Right kidney (tissue), 1 donor: ENCODE measurements around the gene ACVR2A.

Source experiments
- DNase-seq: peaks from one replicate; pipeline ENCODE4 v3.0.0-alpha.2; 2016

ACVR2A gene

DNA sequence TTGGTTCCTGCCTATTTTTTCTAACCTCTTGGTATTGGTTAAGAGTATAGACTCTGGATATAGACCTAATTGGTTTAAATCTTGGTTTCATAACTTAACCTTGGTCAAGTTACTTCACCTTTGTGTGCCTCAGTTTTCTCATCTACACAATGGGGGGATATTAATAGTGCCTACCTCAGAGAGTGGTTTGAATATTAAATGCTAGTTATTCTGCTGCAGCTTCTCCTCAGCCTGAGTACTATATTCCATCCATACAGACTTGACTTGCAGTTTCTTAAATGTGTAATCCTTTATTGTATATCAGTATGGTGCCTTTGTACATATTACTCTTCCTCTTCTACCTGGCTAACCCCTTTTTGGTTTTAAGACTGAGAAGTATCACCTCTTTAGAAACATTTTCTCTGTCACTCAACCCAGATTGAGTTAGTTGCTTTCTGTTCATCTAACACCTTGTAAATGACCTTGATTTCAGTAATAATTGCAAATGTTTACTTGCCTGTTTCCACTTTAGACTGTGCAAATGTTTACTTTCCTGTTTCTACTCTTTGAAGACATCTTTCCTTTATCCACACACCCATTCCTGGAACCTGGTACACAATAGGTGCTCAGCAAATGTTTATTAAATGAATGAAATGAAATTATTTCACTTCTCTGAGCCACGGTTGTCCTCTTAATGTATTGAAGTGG, 6.6 kb downstream of the ACVR2A start:
- no peak for DNase-seq

- no peak for DNase-seq
Observed at GRCh38 chr2:147854557-147855134, 9.8 kb downstream of the ACVR2A start.

DNA sequence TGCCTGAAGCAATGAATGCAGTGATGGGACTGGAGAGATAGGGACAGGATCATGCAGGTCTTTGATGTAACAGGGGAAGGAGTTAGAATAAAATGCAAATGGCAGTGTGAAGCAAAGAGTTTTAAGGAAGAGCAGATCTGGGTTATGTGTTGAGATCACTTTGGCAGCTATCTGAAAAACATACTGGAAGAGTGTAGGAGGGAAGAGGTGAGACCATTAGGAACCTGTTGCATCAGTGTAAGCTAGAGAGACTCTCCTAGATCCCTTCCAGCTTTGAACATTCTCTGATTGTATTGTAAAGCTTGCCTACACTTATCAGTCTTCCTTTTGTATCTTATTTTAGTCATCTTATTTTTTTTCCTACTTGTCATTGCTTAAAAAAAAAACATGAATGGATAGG, 10.5 kb downstream of the ACVR2A start:
- DNase-seq, result no peak

GRCh38 chr2:147855977-147856376, 11.1 kb downstream of the ACVR2A start:
- DNase-seq, result no peak

- no peak for DNase-seq
Observed at GRCh38 chr2:147860009-147860408, 15.2 kb downstream of the ACVR2A start.

DNA sequence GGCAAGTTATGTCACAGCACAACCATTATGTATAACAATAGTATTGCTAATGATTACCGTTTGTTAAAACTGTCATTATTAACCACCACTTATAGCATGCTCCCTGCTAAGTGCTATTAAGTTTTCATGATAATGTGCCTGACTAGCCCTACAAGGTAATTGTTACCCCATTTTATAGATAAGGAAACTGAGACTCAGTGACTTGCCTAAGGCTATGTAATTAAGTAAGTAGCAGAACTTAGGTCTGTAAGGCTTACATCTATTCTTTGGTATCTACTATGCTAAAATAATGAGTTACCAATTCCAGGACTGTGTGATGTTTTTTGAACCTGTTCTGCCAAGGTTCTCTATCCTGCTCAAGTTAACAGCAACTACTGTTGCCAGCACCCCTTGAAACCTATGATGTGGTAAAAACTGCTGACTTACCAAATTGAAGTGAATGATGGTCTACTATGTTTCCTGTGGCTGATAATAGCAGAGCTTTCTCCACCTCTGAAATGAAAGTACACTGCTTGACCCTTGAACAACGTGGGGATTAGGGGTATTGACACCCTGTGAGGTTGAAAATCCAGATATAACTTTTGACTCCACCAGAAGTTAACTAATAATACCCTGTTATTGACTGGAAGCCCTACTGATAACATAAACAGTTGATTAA, 18.2 kb downstream of the ACVR2A start:
- DNase-seq, result no peak

DNA sequence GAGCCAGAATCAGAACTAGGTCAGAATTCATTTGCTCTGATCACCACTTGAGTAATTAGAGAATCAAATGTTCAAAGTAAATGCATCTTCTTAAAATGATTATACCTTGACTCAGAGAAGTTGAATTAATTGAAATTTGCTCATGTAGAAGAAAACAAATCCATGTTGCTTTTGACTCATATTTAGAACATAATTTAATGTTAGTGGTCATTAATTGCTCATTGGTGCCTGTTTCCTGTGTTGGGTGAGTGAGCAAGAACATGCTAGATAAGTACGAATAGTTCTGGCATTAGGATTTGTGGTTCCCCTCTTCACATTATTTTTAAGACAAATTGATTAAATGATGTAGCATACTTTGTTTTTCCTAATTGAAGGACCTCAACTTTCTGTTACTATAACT, 19.0 kb downstream of the ACVR2A start:
- no peak for DNase-seq

DNA sequence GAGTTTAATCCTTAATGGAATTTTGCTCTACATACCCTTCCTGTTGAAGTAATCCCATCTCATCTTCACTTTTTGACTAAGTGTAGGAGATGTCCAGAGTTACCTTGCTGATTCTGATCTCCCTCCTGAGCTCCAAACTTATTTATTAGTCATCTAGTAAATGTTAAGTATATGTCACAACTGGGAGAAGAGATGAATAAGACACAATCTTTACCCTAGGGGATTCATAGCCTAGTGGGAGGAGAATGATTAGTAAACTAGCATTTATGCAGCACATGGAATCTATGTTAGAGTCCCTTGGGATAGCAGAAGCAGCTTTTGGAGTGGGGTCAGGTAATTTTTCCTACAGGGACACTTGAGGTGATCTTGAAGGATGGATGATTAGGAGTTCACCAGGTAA, 20.7 kb downstream of the ACVR2A start:
- DNase-seq, result no peak

DNA sequence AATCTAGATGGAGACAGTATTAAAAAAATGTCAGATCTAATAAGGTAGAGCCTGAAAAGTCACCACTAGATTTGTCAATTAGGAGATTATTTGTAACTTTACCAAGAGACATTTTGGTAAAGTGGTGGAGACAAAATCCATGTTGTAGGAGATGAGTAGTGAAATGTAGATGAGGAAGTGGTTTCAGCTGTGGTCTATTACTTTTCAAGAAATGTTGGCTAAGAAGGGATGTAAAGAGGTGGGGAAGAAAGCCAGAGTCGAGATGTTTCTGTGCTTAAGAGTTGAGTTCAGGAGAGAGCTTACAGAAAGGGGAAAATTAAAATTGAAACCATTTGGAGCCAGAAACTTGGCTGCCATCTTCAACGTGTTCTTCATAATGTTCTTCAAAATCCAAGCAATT, 22.2 kb downstream of the ACVR2A start:
- DNase-seq, result no peak

DNA sequence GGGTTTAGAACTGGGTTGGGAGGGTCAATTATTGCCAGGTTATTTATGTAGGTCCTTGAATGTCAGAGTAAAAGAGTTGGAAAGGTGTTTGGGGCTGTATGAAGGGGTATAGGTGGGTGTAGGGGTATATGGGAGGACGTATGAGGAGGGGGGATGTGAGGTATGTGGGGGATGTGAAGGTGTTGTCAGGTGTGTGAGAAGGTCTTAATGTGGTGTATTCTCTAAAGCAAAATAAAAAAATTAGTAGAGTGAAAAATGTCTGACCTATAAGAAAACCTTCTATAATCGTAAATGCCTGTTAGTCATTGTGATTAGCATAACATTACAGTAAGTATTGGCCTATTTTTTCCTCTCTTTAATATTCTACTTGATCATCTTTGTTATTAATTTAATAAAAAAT, 25.1 kb downstream of the ACVR2A start:
- DNase-seq, result no peak

GRCh38 chr2:147872967-147873366, 28.1 kb downstream of the ACVR2A start:
- DNase-seq, result no peak

DNA sequence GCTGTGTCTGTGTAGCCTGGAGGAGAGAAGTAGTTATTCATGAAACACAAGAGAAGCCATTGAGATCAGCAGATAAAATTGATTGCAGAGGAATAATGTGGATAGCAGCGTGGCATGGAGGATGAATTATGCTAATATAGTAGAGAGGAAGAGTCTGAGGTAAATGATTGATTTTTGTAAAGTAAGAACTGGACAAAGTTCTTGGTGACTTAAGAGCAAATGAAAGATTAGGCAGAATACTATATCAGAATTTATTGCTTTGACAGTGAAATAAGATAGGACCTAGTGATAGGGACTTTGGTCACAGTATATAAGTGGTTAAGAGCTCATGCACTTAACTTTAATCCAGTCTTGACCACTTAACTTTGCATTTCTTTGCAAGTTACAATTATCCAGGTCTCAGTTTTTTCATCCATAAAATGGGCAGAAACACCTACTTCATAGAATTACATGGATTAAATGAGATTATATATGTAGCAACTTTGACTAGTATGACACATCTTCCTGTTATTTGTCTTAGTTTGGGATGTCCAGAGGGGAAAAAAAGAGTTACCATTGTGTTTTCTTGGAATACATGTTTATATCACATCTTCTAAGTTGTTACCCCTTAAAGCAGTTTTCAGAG, 29.1 kb downstream of the ACVR2A start:
- no peak for DNase-seq

DNA sequence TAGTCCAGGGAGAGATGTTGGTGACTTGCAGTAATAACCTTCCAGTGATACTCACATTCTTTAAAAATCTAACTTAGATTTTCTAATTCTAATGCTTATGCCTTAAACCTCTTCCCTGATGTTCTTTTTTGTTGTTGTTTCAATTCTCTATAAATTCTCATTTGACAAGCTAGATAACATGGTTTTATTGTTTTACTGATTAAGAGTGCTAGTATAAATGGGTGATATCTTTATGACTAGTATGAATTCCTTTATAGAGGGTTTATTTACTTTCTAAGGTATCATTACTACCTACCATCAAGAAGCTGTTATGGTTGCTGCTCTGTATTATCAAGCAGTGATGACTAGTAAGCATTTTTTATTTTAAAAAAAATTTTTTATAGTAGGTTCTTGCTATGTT, 35.0 kb downstream of the ACVR2A start:
- no peak for DNase-seq

DNA sequence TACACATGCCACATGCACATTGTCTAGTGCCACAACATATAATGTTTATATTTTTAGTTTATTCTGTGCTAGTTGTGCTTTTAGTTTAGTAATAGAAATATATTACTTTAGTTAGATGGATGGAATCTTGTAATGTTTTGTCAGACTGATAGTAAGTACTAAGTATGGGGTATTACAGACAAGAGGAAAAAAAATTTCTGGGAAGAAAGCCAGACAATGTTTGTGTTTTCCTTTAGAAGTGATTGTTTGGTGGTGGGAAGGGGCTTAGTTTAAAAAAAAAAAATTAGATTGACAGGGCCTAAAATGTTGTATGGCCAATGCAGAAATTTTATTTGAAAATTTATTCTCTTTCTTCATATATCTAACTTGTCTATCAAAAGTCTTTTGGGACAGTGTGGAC, 37.8 kb downstream of the ACVR2A start:
- no peak for DNase-seq

DNA sequence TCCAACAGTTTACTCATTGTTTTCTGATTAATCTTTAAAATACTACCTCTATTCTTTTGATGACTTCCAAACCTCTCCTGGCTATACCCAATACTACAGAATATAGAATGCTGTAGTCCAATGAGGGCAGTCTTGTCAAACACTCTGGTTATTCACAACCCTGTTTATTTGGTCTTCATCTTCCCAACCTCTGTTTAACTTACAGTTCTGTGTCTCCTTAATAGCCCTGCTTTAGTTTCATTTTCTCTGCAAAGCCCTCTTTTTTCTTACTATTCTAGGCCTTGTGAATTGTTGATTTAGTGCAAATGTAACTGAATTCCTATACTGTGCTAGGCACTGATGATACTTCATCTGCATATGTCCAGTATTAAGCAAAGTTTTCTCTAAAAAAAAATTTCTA, 40.0 kb downstream of the ACVR2A start:
- no peak for DNase-seq

DNA sequence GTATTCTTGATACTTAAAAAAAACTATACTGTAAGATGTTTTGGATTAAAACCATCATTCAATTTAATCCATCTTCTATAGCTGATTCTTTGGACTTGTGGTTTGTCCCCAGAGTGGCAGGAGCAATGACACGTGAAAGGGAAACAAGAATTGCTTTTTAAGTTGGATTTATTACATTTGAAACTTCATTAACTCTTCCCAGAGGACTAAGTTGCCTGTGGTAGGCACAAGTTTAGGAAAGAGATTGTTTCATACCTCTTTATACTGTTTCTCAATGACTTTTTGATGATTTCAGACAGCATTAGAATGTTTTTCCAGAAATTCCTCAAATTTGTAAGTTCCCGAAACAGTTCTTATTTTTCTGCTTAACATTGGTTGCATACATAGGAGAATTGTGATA, 41.3 kb downstream of the ACVR2A start:
- no peak for DNase-seq

DNA sequence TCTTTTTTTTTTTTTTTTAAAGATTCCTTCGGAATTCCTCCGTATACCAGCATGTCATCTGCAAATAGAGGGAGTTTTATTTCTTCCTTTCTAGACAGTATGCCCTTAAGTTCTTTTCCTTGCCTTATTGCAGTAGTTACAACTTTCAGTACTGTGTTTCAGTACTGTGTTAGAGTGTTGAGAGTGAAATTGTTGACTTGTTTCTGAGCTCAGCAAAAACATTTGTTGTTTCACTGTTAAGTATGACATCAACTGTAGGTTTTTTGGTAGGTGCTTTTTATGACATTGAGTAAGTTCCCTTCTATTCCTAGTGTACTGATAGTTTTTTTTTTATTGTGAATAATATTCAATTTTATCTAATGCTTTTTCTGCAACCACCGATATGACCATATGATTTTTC, 43.9 kb downstream of the ACVR2A start:
- no peak for DNase-seq

DNA sequence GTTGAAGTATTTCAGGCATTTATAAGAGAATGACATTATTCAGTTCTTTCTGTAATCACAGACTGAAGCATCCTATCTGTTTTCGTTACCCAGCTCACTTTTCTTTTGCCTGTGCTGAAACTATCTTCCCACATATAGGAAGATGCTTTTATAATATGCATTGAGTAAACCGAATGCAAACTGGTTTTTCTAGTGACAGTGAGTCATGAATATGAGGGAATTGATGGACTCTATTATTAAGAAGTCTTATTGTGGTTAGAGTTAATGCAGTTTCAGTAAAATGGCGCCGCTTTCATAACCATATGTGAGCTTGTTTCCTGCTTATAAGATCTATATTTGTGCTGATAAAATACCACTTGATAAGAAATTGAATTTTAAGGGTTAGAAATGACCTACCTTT, 59.2 kb downstream of the ACVR2A start:
- DNase-seq, result no peak

- no peak for DNase-seq
Observed at GRCh38 chr2:147909178-147909577, 64.3 kb downstream of the ACVR2A start.

- DNase-seq, result peak; percentile 13
Observed at GRCh38 chr2:147910990-147911473, 66.2 kb downstream of the ACVR2A start.

GRCh38 chr2:147913701-147914480, 69.1 kb downstream of the ACVR2A start:
- DNase-seq, result no peak

DNA sequence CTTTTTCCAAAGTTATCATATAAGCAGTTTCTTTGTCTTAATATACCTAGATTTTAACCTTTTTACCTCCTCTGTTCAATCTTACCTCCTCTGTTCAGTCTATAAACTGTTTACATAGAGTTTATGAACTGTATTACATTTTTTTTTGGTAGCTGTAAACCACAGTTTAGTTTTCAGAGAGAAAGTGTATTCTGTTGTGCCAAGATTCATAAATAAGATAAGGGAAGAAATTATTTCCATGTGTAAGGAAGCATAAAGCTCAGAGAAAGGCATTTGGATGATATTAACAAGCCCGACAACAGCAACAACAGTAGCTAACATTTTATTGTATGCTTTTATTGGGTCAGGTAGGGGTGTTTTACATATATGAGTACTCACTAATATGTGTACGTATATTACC, 71.2 kb downstream of the ACVR2A start:
- DNase-seq, result no peak

GRCh38 chr2:147916723-147917122, 71.9 kb downstream of the ACVR2A start:
- DNase-seq, result no peak
